T follicular helper cell (primary cell): ENCODE measurements around the gene ARHGEF28.

Experiments used
- DNase-seq: peaks from one replicate; pipeline ENCODE4 v3.0.0-alpha.2; 2020; ENCODE audit warnings: low read depth

The ARHGEF28 gene

GRCh38 chr5:73619606-73620333 is 6.2 kb upstream of the ARHGEF28 start:
- no peak for DNase-seq

- DNase-seq, result no peak
Observed at GRCh38 chr5:73620334-73620687, 5.7 kb upstream of the ARHGEF28 start.

- no peak for DNase-seq
Observed at GRCh38 chr5:73623060-73623459, 2.9 kb upstream of the ARHGEF28 start.

GRCh38 chr5:73623901-73624404 is 2.0 kb upstream of the ARHGEF28 start:
- no peak for DNase-seq

GRCh38 chr5:73624888-73625287 is 1.1 kb upstream of the ARHGEF28 start:
- DNase-seq, result no peak

- DNase-seq, result no peak
Observed at GRCh38 chr5:73625372-73625943, 538 bp upstream of the ARHGEF28 start.

GRCh38 chr5:73626814-73627313 is 868 bp downstream of the ARHGEF28 start:
- DNase-seq, result no peak

- no peak for DNase-seq
Observed at GRCh38 chr5:73629456-73629855, 3.5 kb downstream of the ARHGEF28 start.

- DNase-seq, result no peak
Observed at GRCh38 chr5:73630765-73631164, 4.8 kb downstream of the ARHGEF28 start.

GRCh38 chr5:73631500-73631899 is 5.5 kb downstream of the ARHGEF28 start:
- no peak for DNase-seq

GRCh38 chr5:73633060-73633459 is 7.1 kb downstream of the ARHGEF28 start:
- no peak for DNase-seq

GRCh38 chr5:73636408-73636807 is 10.4 kb downstream of the ARHGEF28 start:
- DNase-seq, result no peak

GRCh38 chr5:73637565-73637964 is 11.6 kb downstream of the ARHGEF28 start:
- no peak for DNase-seq

GRCh38 chr5:73638344-73639095 is 12.5 kb downstream of the ARHGEF28 start:
- no peak for DNase-seq

- DNase-seq, result no peak
Observed at GRCh38 chr5:73640861-73641320, 14.9 kb downstream of the ARHGEF28 start.

GRCh38 chr5:73641811-73642210 is 15.8 kb downstream of the ARHGEF28 start:
- DNase-seq, result no peak

GRCh38 chr5:73642344-73642743 is 16.3 kb downstream of the ARHGEF28 start:
- DNase-seq, result no peak

- no peak for DNase-seq
Observed at GRCh38 chr5:73644385-73644963, 18.5 kb downstream of the ARHGEF28 start.

GRCh38 chr5:73647721-73648120 is 21.7 kb downstream of the ARHGEF28 start:
- no peak for DNase-seq

GRCh38 chr5:73648515-73648914 is 22.5 kb downstream of the ARHGEF28 start:
- DNase-seq, result no peak

- no peak for DNase-seq
Observed at GRCh38 chr5:73649926-73650325, 23.9 kb downstream of the ARHGEF28 start.

GRCh38 chr5:73652391-73652790 is 26.4 kb downstream of the ARHGEF28 start:
- DNase-seq, result no peak
